Measurements from ENCODE around the gene MED12.

MED12 gene

DNA sequence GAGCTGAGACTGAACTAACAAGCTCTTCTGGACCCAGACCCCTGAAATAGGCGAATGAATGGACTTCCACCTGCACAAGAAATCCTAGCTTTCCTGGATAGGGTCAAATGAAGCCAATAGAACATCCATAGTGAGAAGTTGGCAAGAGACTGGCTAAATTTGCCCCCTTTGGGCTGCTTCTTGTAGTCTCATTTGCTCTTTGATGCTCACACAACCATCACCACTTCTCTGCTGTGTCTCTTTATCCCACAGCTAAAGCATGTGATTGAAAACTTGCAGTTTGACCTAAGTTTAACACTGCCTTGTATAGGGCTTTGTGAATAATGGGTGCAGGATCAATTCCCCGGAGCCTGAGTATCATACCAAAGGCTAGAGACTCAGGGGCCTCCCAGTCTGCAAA is 64.5 kb downstream of the MED12 start:
- TF ChIP-seq, protein P1, sequence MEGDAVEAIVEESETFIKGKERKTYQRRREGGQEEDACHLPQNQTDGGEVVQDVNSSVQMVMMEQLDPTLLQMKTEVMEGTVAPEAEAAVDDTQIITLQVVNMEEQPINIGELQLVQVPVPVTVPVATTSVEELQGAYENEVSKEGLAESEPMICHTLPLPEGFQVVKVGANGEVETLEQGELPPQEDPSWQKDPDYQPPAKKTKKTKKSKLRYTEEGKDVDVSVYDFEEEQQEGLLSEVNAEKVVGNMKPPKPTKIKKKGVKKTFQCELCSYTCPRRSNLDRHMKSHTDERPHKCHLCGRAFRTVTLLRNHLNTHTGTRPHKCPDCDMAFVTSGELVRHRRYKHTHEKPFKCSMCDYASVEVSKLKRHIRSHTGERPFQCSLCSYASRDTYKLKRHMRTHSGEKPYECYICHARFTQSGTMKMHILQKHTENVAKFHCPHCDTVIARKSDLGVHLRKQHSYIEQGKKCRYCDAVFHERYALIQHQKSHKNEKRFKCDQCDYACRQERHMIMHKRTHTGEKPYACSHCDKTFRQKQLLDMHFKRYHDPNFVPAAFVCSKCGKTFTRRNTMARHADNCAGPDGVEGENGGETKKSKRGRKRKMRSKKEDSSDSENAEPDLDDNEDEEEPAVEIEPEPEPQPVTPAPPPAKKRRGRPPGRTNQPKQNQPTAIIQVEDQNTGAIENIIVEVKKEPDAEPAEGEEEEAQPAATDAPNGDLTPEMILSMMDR (IDR thresholded peaks at IDR 0.05; ENCODE audit: low read depth, low read length, missing control alignments), result no peak
- no peak for DNase-seq (ENCODE audit: low read depth)
- H3K4me3 ChIP-seq (ENCODE audit: low read depth, low read length), result no peak overlapping the region
- in situ Hi-C loops (cut with HindIII; ENCODE audit: low sequenced_read_pairs), result no loop called here

DNA sequence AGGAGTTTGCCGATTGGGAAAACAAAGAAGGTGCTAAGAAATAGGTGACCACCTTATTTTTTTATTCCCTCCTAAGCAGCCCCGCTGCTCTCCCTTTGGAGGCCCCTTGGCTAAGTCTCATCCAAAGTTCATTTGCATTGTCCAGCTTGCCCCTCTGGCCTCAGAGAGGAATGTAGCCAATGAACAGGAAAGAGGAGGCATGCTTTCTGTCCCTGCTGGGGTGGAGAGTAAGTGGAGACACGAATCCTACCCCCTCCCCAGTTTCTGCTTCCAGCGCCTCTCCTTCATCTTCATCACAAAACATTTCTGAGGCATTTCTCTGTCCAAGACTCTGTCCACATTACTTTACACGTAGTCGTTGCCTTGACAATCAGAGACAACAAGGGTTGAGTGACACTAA is 64.9 kb downstream of the MED12 start:
- no peak overlapping the region for H3K4me3 ChIP-seq (ENCODE audit: low read depth, low read length)
- in situ Hi-C loops (cut with HindIII; ENCODE audit: low sequenced_read_pairs), result no loop called here
- TF ChIP-seq, protein P1 (IDR thresholded peaks at IDR 0.05; ENCODE audit: low read depth, low read length, missing control alignments), result no peak
- no peak for DNase-seq (ENCODE audit: low read depth)

DNA sequence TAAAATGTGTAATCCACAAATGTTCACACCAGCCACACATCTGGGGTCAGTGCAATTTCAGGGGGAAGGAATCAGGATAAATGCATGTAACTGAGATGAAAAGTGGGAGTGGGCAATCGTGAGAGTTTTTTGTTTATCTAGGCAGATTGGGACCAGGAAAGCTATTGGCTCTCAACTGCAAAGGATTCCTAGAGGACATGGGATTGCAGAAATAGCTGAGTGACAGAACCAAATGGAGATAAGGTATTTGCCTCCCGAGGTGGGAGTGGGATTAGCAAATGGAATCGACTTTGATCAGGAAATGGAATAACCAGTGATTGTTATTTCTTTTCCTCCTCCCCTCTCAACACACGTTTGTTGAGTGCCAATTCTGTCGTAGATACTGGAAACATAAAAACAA is 65.7 kb downstream of the MED12 start:
- in situ Hi-C loops (cut with HindIII; ENCODE audit: low sequenced_read_pairs), result no loop called here
- H3K4me3 ChIP-seq (ENCODE audit: low read depth, low read length), result no peak overlapping the region
- TF ChIP-seq, protein P1 (IDR thresholded peaks at IDR 0.05; ENCODE audit: low read depth, low read length, missing control alignments), result no peak
- DNase-seq (ENCODE audit: low read depth), result no peak

- H3K4me3 ChIP-seq (ENCODE audit: low read depth, low read length), result no peak overlapping the region
- no peak for DNase-seq (ENCODE audit: low read depth)
- TF ChIP-seq, protein P1 (IDR thresholded peaks at IDR 0.05; ENCODE audit: low read depth, low read length, missing control alignments), result no peak
- in situ Hi-C loops (cut with HindIII; ENCODE audit: low sequenced_read_pairs), result no loop called here
These were observed 66.6 kb downstream of the MED12 start for GRCh38 chrX:71184803-71185495.

DNA sequence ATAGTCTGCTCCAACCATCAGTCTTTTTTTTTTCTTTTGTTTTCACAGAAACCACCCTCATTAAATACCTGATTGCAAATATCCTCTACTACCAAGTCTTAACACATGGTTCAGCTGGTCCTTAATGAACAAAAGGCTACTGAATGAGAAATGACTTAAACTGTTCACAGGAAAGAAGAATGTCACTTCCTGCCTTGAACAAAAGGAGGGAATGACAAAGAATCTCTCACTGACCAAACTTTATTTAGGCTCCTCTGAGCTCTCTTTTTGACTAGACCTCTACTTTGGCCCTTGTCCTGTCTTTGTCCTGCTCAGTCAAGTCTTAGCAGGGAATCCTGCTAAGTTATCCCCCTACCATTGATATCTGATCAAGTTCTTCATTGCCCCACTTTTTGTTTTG is 72.9 kb downstream of the MED12 start:
- in situ Hi-C loops (cut with HindIII; ENCODE audit: low sequenced_read_pairs), result no loop called here
- DNase-seq (ENCODE audit: low read depth), result no peak
- TF ChIP-seq, protein P1 (IDR thresholded peaks at IDR 0.05; ENCODE audit: low read depth, low read length, missing control alignments), result no peak

More for the DNA sequence above, 72.9 kb downstream of the MED12 start:
- no peak overlapping the region for H3K4me3 ChIP-seq (ENCODE audit: low read depth, low read length)
